CD4-positive, alpha-beta T cell (primary cell): ENCODE measurements around the gene DSN1. TPM values are rescaled to one million over a fixed set of nuclear protein-coding genes. Genes with fewer than 3 reads are reported as not detected.
A peak's percentile ranks its signal among the peaks of the same experiment; 100 is the strongest.

Source experiments
- ATAC-seq: fragments of 200-7000 bp; cut with Tn5 transposase; one replicate; pipeline ENCODE4 v1.10.0; 2022; ENCODE audit warnings: mild to moderate bottlenecking; ENCODE audit not compliant: poor library complexity
- CTCF ChIA-PET: fragments of 350-600 bp; sonication (Branson Sonifier 250); formaldehyde crosslinking; loops from one replicate; lab custom pipeline; 2021; ENCODE audit warnings: antibody characterized with exemption, inconsistent platforms; lab: Charles Lee
- POLR2A ChIA-PET: fragments of 350-600 bp; sonication (Branson Sonifier 250); formaldehyde crosslinking; loops from one replicate; lab custom pipeline; 2021; ENCODE audit warnings: antibody characterized with exemption, inconsistent platforms; lab: Charles Lee
- DNase-seq, 14 experiments: peaks; one replicate each; pipeline ENCODE4 v3.0.0-alpha.2; 2013 to 2020; ENCODE audit warnings: mixed read lengths in 2 of 14
- H3K27ac ChIP-seq, 2 donors: one replicate each; pipeline versions ENCODE4 v1.5.1 to v1.7.0; 2013; ENCODE audit warnings: low read length in 2 of 2, low read depth in 1 of 2, mild to moderate bottlenecking in 1 of 2
- H3K27me3 ChIP-seq, 2 experiments: 1 replicate in 1 of 2; 2 replicates in 1 of 2; pipeline versions ENCODE4 v1.6.1 to v1.7.0; 2013; ENCODE audit warnings: low read length in 2 of 2, control low read depth in 1 of 2, mild to moderate bottlenecking in 1 of 2, moderate library complexity in 1 of 2; ENCODE audit not compliant: insufficient read depth in 2 of 2, control insufficient read depth in 1 of 2
- H3K36me3 ChIP-seq: one replicate; pipeline ENCODE4 v1.6.1; 2013; ENCODE audit warnings: low read length, control low read depth; ENCODE audit not compliant: insufficient read depth
- H3K4me1 ChIP-seq: one replicate; pipeline ENCODE4 v1.6.1; 2013; ENCODE audit warnings: low read length, control low read depth; ENCODE audit not compliant: insufficient read depth
- H3K4me3 ChIP-seq: one replicate; pipeline ENCODE4 v1.5.1; 2013; ENCODE audit warnings: mild to moderate bottlenecking, low read length, moderate library complexity
- H3K9me3 ChIP-seq, 2 experiments: 1 replicate in 1 of 2; 2 replicates in 1 of 2; pipeline versions ENCODE4 v1.6.1 to v1.7.0; 2013; ENCODE audit warnings: low read length in 2 of 2, mild to moderate bottlenecking in 2 of 2, control low read depth in 1 of 2, moderate library complexity in 1 of 2; ENCODE audit not compliant: control insufficient read depth in 1 of 2, insufficient read depth in 1 of 2
- H3K27ac Mint-ChIP-seq: one replicate; pipeline ENCODE4 v1.8.0; 2020; ENCODE audit warnings: mixed read lengths
- H3K27me3 Mint-ChIP-seq: one replicate; pipeline ENCODE4 v1.8.0; 2021; ENCODE audit warnings: mixed read lengths
- H3K36me3 Mint-ChIP-seq: one replicate; pipeline ENCODE4 v1.8.0; 2021; ENCODE audit warnings: low read depth, mixed read lengths
- H3K4me1 Mint-ChIP-seq: one replicate; pipeline ENCODE4 v1.8.0; 2021; ENCODE audit warnings: low read depth, mixed read lengths
- H3K4me3 Mint-ChIP-seq: one replicate; pipeline ENCODE4 v1.8.0; 2020; ENCODE audit warnings: mild to moderate bottlenecking, mixed read lengths
- H3K9me3 Mint-ChIP-seq: one replicate; pipeline ENCODE4 v1.8.0; 2020; ENCODE audit warnings: mixed read lengths
- intact Hi-C, 2 experiments: fragments of 100-400 bp; cut with DNase I in 1 of 2; cut with micrococcal nuclease in 1 of 2; formaldehyde crosslinking; loops; one replicate each; pipeline versions ENCODE4 v1.15.1 to v1.9.0; 2023 to 2025; cut with DNase I, micrococcal nuclease
- total RNA-seq, 174 experiments: library from RNA in 2 of 174; stranded (reverse) in 2 of 174; gene quantifications; one replicate each; pipeline ENCODE4 v1.2.3 and lab custom pipeline; 2021 to 2026
- TF ChIP-seq, protein P1 (sequence below): fragments of 200-600 bp; IDR thresholded peaks from one replicate; pipeline ENCODE4 v1.8.0; 2022; ENCODE audit warnings: antibody characterized with exemption, mild to moderate bottlenecking

DSN1 gene
- total RNA-seq, 2 experiments from 2014 or later, result 10.5 to 14.3 TPM

- H3K27ac ChIP-seq, result no peak overlapping the region
- no peaks in the 10 kb centered on the region for H3K9me3 Mint-ChIP-seq
These were observed 17.1 kb downstream of the DSN1 start for GRCh38 chr20:36756496-36756895.

GRCh38 chr20:36754656-36755222 is 18.8 kb downstream of the DSN1 start:
- H3K27me3 Mint-ChIP-seq, result no peaks in the 10 kb centered on the region
- POLR2A ChIA-PET, result interaction anchor here (0.7 to 1.6 kb wide), 8 partner anchors 9 to 149 kb away, joined by 3 to 9 read pairs (median 5); partner anchors contain the start of genes NDRG3, RAB5IF and SLA2
- Histone ChIP-seq H3K4me3 (no peak overlapping the region), H3K27me3 (no peaks in the 10 kb centered on the region), H3K27ac (no peak overlapping the region), H3K36me3 (peaks cover 29% of the 10 kb centered on the region), H3K9me3 (no peaks in the 10 kb centered on the region), H3K4me1 (no peaks in the 10 kb centered on the region)
- DNase-seq, result peak in 13 of 14 experiments; percentile 7 to 75 (median 22)
- peaks cover 47% of the 10 kb centered on the region for H3K36me3 Mint-ChIP-seq
- TF ChIP-seq, protein P1, sequence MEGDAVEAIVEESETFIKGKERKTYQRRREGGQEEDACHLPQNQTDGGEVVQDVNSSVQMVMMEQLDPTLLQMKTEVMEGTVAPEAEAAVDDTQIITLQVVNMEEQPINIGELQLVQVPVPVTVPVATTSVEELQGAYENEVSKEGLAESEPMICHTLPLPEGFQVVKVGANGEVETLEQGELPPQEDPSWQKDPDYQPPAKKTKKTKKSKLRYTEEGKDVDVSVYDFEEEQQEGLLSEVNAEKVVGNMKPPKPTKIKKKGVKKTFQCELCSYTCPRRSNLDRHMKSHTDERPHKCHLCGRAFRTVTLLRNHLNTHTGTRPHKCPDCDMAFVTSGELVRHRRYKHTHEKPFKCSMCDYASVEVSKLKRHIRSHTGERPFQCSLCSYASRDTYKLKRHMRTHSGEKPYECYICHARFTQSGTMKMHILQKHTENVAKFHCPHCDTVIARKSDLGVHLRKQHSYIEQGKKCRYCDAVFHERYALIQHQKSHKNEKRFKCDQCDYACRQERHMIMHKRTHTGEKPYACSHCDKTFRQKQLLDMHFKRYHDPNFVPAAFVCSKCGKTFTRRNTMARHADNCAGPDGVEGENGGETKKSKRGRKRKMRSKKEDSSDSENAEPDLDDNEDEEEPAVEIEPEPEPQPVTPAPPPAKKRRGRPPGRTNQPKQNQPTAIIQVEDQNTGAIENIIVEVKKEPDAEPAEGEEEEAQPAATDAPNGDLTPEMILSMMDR, result peak; percentile 74
- no peaks in the 10 kb centered on the region for H3K4me1 Mint-ChIP-seq
- H3K27ac Mint-ChIP-seq, result no peak overlapping the region
- peak; percentile 94 for ATAC-seq
- intact Hi-C loops, result loop anchor here (1.0 to 10.0 kb wide), 9 partner anchors 37 to 552 kb away; no protein-coding TSS in a partner anchor
- CTCF ChIA-PET, result interaction anchor here (0.5 to 1.5 kb wide), 19 partner anchors 9 to 555 kb away, joined by 3 to 8 read pairs (median 4); partner anchors contain the start of genes DSN1 and RAB5IF
- H3K4me3 Mint-ChIP-seq, result no peak overlapping the region
- H3K9me3 Mint-ChIP-seq, result no peaks in the 10 kb centered on the region

More at GRCh38 chr20:36756496-36756895, 17.1 kb downstream of the DSN1 start:
- H3K27me3 Mint-ChIP-seq, result no peaks in the 10 kb centered on the region
- no peak for ATAC-seq
- DNase-seq, result no peak
- Histone ChIP-seq H3K36me3 (peaks cover 34% of the 10 kb centered on the region), H3K4me1 (no peaks in the 10 kb centered on the region), H3K4me3 (no peak overlapping the region), H3K27me3 (no peaks in the 10 kb centered on the region), H3K9me3 (no peaks in the 10 kb centered on the region)
- ChIA-PET POLR2A (interaction anchor here (1.3 kb wide), 1 partner anchor 18 kb away, joined by 5 read pairs; no protein-coding TSS in a partner anchor), CTCF (no interaction called here)
- TF ChIP-seq, protein P1, result no peak
- H3K4me1 Mint-ChIP-seq, result no peaks in the 10 kb centered on the region
- intact Hi-C loops, result loop anchor here in 1 of 2 experiments (10.0 kb wide), 1 partner anchor 92 kb away; no protein-coding TSS in a partner anchor
- no peak overlapping the region for H3K27ac Mint-ChIP-seq
- H3K4me3 Mint-ChIP-seq, result no peak overlapping the region
- H3K36me3 Mint-ChIP-seq, result peaks cover 53% of the 10 kb centered on the region

- intact Hi-C loops, result loop anchor here (5.0 to 10.0 kb wide), 2 partner anchors 35 to 88 kb away; no protein-coding TSS in a partner anchor
- Histone ChIP-seq H3K4me1 (no peaks in the 10 kb centered on the region), H3K27me3 (no peaks in the 10 kb centered on the region), H3K27ac (no peak overlapping the region), H3K9me3 (no peaks in the 10 kb centered on the region), H3K36me3 (peaks cover 29% of the 10 kb centered on the region), H3K4me3 (no peak overlapping the region)
- H3K4me3 Mint-ChIP-seq, result no peak overlapping the region
- ChIA-PET CTCF (no interaction called here), POLR2A (no interaction called here)
- no peaks in the 10 kb centered on the region for H3K27me3 Mint-ChIP-seq
- peaks cover 38% of the 10 kb centered on the region for H3K36me3 Mint-ChIP-seq
- ATAC-seq (no peak), DNase-seq (no peak)
- TF ChIP-seq, protein P1, result no peak
- no peaks in the 10 kb centered on the region for H3K4me1 Mint-ChIP-seq
- H3K9me3 Mint-ChIP-seq, result no peaks in the 10 kb centered on the region
- H3K27ac Mint-ChIP-seq, result no peak overlapping the region
These were observed 21.0 kb downstream of the DSN1 start for GRCh38 chr20:36752582-36752981.
